ENCODE measurements around the gene RTP1.
"Not testable (repeated sequence)": the region's sequence is repeated elsewhere in the genome, so short reads cannot be mapped to it uniquely, and the experiment has no call there.

Gene RTP1

DNA sequence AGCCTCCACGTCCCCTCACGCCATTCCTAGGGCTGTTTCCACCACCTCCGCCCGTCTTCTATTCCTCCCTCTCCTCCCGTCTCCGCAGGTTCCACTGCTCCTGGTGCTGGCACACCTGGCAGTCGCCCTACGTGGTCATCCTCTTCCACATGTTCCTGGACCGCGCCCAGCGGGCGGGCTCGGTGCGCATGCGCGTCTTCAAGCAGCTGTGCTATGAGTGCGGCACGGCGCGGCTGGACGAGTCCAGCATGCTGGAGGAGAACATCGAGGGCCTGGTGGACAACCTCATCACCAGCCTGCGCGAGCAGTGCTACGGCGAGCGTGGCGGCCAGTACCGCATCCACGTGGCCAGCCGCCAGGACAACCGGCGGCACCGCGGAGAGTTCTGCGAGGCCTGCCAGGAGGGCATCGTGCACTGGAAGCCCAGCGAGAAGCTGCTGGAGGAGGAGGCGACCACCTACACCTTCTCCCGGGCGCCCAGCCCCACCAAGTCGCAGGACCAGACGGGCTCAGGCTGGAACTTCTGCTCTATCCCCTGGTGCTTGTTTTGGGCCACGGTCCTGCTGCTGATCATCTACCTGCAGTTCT lies 2.3 kb downstream of the RTP1 start:
- not testable (repeated sequence) for DNase-seq

DNA sequence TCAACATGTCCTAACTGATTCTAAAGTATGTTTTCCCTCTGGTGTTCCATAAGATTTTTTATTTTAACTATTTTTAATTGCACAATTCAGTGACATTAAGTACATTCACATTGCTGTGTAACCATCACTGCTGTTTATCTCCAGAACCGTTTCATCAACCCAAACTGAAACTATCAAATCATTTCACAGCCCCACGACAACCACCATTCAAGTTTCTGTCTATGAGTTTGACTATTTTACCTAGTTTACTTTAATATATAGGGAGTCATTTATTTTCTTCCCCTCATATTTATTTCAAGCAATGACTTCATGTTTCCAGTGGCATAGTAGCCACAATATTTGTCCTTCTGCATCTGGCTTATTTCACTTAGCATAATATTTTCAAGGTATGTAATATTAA lies 8.4 kb downstream of the RTP1 start:
- DNase-seq: no peak

DNA sequence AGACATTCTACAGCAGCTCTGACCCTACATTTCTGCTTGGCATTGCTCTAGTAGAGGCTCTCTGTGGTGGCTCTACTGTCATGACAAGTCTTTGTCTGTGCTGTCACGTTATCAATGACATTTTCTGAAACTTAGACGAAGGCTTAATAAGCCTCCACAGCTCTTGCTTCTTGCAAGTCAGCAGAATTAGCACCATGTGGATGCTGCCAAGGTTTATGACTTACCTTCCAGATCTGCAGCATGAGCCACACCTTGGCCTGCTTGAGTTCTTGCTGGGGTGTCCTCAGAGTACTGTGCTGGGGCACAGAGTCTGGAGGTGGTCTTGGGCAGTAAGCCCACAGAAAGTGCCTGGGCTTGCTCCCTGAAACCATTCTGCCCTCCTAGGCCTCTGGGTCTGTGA lies 9.8 kb downstream of the RTP1 start:
- DNase-seq: no peak

DNA sequence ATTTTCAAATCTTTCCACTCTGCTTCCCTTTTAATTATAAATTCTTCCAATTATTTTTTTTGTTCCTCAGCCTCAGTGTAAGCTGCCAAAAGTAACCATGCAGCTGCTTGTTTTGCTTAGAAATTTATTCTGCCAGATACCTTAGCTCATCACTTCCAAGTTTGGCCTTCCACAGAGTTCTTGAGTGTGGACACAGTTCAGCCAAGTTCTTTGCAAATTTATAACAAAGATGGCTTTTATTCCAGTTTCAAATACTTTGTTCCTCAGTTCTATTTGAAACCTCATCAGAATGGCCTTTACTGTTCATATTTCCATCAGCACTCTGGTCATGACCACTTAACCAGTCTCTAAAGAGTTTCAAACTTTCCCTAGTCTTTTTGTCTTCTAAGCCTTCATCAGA lies 10.3 kb downstream of the RTP1 start:
- DNase-seq: no peak

DNA sequence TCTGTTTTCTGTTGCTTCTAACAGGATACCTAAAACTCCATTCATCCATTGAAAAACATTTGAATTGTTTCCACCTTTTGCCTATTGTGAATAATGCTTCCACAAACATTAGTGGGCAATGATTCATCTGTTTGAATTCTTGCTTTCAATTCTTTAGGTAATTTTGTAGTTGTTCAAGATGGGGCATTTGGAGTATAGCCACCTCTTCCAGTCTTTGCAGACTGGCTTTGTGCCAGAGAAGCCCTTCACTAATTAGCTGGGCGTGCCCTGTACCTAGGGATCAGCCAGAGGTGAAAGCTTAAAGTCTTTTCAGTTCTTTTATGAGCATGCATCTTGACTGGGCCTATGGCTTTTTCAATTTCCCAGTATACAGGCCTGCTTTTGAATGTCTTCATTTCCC lies 10.9 kb downstream of the RTP1 start:
- DNase-seq: no peak

DNA sequence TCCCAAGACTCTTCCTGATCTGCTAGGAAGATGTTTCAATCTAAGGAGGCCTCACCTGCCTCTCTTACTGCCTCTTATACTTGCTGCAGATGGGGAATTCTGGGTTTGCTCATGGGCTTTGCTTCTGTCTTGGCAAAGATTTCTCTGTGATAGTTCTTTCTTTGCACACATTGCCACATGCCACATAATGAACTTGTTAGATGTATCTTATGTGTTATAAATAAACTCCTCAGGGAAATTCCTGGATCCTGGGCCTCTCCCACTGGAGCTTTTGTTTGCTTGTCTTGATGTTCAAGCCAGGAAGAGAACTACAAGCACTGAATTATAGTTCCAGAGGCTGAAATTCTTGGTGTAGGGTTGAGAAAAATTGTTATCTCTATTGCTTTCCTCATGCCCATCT lies 12.2 kb downstream of the RTP1 start:
- DNase-seq: no peak

DNA sequence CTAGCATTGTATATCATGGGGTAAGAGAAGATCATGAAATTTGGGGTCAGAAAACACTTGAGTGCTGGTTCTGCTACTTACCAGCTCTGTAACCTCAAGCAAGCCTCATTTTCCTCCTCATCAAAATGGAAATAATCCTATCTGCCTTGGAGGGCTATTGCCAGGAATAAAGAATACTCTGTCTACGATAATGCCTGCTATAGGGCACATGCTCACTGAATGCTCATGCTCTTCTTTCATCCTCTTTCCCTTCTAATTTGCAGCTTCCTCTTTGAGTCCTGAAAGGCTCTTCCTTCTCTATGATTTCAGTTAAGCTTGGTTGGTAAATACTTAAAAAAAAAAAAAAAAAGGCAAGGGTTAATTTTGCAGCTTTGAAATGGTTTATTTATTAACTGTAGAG lies 12.8 kb downstream of the RTP1 start:
- DNase-seq: no peak

DNA sequence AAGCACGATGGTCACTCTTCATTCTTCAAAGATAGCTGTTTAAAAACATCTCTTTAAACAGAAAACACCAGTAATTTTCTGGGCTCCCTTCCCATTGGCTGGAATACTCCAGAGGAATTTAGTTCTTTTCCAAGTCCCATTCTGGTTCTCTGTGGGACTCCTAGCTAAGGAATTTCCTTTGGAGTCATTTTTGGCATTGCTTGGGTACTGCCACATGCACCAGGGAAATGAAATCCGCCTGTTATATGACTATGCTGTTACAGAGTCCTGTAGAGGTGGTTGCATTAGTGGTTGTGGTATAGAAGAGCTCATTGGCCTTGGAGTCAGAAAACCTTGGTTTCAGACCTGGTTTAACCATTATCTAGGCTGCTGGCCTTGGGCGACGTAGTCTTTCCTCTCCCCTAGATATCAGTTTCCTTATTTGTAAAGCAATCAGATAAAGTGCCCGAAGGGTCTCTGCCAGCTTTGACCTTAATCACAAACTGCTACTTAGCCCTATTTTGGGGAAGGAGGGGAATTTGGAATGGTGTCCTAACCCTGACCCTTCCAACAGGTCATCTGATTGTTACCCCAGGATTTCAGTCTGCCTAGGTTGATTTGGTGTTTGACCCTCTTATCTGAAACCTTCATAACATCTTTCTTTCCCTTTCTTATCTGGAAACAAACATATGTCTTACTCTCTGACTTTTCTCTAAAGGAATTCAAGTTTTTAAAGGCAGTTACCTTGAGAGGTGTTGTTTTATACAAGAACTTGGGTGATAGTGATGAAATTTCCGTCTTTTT lies 13.4 kb downstream of the RTP1 start:
- no peak for DNase-seq

DNA sequence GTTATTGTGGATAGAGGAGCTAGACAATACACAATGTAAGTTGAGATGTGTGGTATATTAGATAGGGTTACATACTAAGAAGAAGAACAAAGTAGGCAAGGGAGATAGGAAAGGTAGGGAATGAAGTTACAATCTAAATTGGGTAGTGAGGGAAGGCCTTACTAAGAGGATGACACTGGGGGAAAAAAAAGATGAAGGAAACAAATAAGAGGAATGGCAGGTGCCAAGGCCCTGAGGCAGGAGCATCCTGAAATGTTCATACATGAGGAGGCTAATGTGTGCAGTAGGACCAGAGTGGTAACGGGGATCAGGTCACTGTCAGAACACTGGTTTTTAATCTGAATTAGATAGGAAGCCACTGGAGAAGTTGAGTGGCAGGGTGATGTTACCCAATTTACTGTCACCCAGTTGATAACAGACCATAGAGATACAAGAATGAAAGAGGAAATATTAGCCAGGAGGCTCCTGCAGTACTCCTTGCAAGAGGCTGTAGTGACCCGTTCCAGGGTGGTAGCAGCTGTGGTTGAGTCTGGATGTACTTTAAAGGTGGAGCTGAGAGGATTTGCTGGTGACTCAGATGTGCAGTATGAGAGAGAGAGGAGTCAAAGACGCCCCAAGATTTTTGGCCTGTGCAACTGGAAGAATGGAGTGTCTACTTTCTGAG lies 14.4 kb downstream of the RTP1 start:
- DNase-seq: no peak

DNA sequence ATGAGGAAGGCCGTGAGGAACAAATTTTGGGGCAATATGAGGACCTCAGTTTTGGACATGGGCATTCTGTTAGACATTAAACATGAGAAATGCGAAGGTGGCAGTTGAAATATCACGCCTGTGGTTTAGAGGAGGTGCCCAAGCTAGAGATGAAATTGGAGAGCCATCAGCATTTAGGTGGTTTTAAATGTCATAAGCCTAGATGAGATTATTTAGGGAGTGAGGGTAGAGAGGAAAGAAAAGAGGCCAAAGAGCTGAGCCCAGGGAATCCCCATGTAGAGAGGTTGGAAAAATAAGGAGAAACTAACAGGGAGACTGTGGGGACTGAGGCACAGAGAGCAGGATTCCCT lies 14.9 kb downstream of the RTP1 start:
- DNase-seq: no peak

DNA sequence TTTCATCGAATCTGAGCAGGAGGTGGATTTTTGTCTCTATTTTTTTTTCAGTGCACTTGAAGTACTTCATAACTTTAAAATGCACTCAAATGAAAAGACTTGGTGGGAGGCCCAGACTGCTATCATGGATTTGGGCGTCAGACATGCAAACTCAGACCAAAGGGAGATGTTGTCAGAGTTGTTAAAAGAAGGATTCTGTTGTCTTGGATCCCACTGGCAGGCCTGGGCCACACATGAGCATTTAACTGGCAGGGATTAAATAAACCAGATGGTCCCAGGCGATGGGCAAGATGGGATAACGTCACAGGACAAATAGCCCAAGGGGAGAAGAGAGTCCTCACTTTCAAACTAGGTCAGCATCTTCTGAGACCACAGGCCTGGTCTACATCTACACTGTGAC lies 15.4 kb downstream of the RTP1 start:
- DNase-seq: no peak

DNA sequence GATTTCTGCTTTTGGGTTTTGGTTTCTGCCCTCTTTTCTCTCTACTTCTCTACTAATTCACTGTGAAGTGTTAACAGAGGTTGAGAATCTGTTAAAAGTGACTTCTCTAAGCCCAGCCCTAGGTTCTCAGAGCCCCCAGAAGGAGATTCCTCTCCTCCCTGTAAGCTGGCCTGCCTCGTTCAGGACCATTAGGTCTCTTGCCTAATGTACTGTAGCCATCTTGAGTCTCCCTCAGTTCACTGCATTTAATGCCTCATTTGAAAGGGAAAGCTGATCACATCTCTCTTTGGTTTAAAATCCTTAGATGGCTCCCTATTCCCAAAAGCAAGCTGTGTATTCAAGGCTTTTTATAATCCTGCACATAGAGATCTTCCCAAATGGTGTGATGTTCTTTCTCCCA lies 16.3 kb downstream of the RTP1 start:
- DNase-seq: no peak

DNA sequence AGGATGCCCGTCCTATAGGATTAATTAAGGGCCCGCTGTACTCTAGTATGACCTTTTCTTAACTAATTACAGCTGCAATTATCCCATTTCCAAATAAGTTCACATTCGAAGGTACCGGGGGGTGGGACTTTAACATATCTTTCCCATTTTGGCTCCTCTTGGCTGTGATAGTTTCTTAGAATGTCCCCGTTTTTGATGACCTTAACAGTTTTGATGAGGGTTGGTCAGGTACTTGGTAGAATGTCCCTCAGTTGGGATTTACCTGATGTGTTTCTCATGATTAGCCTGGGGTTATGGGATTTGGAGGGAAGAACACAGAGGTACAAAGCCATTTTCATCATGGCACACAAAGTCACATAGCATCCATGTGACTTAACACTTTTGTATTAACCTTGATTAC lies 18.2 kb downstream of the RTP1 start:
- DNase-seq: no peak

DNA sequence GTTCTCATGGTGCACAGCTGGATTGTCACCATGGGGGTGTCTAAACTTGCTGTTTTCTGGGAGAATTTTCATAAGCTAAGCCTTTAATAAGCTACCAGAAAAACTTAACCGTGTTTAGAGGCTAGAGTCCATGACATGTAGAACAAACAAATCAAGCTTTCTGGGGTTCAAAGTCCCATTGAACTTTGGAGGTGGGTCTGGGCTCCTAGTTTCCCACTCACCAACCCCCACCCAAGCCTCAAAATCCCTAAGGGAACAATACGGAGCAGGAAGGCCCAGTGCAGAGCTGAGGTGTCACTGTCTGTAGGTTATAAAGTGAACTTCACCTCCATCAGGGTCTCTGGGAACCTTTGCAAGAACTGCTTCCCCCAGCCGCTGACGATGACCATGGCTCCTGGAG lies 25.5 kb downstream of the RTP1 start:
- DNase-seq: no peak

DNA sequence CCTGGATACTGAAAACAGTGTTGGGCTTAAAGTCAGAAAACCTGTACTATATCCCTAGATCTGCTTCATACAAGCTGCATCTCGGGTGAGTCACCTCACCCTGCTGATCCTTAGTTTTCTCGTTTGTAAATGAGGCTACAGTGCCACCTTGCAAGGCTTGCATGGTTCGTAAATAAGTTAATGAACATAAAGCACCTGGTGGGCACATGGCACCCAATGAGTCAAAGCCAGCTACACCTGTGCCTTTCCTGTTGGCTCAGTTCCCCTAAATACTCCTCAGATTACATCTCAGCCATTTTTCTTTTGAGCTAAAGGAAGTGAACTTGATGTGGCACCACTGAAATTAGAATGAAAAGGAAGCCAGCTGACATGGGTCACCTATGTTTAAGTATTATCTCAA lies 26.5 kb downstream of the RTP1 start:
- no peak for DNase-seq

DNA sequence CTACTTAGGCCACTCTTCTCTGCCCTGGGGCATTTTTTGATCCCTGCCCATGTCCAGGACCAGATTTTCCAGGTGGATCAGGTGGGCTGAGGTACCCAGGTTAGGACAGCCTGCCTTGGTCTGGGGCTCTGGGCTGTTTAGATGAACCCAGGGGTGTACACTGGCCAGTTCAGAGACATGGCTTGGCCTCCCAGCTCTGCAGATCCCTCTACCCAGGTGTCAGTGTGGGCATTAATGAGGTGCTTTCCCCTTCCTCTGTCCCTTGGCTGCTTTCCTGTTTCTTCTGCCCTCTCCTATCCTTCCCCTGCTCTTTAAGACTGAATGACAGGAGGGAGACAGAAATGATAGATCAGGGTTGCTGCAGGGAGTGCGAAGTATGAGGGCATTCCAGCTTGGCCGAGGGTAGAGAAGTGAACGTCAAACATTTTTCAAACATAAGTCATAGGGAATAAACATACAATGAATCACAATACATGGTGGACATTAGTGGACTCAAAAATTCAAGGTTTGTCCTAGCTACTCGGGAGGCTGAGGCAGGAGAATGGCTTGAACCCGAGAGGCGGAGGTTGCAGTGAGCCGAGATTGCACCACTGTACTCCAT lies 30.5 kb downstream of the RTP1 start:
- DNase-seq: no peak

DNA sequence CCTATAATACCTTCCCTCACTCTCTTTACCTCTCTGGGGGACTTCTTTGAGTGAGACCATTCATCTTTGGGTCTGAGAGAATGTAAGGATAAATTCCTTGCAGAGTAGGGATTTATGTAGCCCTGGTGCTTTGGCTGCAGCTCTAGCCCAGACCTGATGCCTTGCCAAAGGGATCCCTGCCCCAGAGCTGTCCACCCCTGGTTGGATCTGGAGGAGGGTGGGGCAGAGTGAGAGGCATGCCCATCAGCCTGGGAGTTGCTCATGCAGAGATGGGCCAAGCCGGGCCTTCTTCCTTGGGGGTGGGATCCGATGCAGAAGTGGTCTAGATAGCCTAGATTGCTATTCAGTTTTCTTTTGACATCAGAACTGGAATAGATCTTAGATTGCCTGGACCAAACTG lies 31.5 kb downstream of the RTP1 start:
- no peak for DNase-seq

DNA sequence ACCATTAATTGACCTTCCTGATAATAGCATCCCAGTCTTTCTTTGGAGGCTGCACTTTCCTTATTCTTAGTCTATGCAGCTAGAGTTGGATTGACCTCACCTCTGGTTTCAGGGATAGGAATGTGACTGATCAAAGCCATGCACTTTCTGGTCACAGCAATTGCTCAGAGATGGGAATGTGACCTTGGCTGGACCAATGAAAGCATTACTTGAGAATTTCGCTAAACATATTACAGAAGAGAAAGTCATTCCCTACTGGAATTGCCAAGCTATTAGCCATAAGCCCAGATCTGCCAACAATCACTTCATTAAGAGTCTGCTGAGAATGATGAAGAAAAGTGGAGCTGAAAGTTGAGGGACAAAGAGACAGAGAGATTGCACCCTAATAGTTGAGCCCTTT lies 32.7 kb downstream of the RTP1 start:
- no peak for DNase-seq

DNA sequence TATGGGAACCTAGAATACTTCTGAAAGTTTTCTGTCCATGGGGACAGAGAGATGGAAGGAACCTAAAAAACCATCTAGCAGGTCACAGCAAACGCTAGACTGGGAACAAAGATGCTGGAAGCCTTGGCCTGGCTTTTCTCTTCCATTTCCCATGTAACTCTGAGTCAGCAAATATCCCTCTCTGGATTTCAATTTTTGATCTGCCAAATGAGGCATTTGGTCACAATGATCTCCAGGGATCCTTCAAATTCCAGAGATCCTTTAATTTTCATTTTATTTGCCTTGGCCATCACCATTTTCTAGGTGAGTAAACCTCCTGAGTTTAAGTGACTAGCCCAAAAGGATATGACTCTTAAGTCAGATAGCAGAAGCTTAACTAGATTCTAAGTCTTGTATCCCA lies 39.7 kb downstream of the RTP1 start:
- DNase-seq: no peak

DNA sequence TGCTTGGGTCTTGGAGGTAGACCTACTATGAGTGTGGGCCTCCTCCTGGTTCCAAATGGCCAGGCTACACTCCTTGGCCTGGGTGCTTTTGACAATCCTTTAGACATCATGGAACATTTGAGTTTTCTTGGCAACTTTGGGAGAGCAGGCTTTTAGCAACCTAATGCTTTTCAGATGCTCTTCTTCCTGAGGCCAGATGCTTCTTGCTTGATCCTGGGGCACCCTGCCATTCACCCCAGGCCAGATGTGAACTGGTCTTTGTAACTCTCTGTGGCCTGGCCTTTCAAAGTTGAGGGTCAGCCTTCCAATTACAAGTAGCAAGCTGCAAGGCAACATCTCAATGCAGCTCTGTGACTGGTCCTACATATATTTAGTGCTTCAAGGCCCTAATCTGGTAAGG lies 40.5 kb downstream of the RTP1 start:
- DNase-seq: no peak

DNA sequence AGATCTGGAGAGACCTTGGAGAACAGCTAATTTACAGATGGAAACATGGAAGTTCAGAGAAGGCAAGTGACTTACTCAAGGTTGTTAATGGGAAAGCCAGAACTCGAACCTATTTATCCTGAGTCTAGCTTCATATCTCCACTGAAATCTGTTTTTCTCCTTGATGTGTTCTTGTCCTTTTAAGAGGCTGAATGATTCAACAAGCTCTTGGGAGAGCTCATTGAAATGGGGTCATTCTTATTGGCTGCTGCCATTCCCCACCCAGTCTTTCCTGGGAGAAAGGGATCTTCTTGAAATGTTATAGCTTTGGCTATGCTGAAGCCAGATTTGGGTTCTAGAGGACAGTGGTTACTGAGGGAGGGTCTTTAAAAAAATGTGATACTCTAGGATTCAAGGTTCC lies 41.0 kb downstream of the RTP1 start:
- DNase-seq: no peak

DNA sequence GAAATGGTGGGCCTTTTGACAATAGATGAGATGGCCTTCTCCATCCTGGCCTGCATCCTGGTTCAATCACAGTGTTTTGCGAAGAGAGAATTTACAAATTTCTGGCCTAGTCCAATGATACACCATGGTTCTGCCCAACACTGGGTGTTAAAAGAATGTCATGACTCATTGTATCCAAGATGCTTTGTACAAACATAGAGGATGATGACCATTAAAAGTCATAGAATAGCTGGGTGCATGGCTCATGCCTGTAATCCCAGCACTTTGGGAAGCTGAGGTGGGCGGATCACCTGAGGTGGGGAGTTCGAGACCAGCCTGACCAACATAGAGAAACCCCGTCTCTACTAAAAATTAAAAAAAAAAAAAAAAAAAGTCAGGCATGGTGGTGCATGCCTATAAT lies 41.5 kb downstream of the RTP1 start:
- not testable (repeated sequence) for DNase-seq

DNA sequence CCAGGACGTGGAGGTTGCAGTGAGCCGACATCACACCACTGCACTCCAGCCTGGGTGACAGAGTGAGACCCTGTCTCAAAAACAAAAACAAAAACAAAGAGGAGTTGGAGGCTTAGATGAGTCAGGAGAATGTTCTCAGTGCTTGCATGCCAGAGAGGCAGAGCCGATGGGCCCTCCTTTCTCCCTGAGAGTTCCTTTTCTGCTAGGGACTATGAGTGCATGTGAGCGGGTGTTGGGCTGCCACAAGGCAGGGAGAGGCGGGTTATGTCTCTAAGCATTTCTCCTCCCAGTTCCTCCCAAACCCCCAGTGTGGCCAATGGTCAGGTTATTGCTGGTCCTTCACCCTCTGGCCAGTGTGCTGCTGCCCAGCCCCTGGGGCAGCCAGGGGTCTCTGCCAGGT lies 45.1 kb downstream of the RTP1 start:
- DNase-seq: no peak

DNA sequence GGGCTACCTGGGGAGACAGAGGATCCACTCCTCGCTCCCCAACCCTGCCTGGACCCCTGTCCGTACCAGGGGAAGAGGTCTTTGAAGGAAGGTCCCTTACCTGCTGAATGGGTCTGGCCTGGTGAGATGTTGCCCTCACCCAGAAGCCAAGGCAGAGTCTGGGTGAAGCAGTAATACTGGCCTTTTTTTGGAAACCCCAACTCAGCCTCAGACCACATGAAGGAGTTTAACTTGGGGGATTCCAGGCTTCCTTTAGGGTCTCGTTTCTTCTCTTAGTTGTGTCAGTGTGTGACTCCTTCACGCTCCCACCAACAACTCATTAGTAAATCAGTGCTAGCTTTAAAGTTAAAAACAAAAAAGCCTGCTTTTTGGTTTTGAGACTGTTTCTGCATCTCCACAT lies 45.6 kb downstream of the RTP1 start:
- DNase-seq: no peak
